ENCODE data around the gene SUCLG2. TPM values are rescaled to one million over a fixed set of nuclear protein-coding genes. Genes with fewer than 3 reads are reported as not detected.

The SUCLG2 gene
- total and polyA plus RNA-seq, 2 of the 4 experiments (the other 2 are of a cell fraction): 26.8 to 34.6 TPM

- TF ChIP-seq USF2 (IDR thresholded peaks at IDR 0.05; ENCODE audit: low read depth, low read length): no peak
Measured at GRCh38 chr3:67418426-67419217, 235.8 kb downstream of the SUCLG2 start (continued).

- H2AK9ac ChIP-seq (replicated peaks; ENCODE audit: low read depth, low read length, poor library complexity): no peak overlapping the region
- POLR2A ChIA-PET (ENCODE audit: unreplicated experiment): no interaction called here
- no peak overlapping the region for H3K27ac ChIP-seq (ENCODE audit: insufficient read depth, low read length)
- no peak overlapping the region for H3K18ac ChIP-seq (ENCODE audit: low read depth, low read length)
- TF ChIP-seq RAD21 (IDR thresholded peaks at IDR 0.05; ENCODE audit: low read length) (no peak), FOS (IDR thresholded peaks at IDR 0.05; ENCODE audit: low read depth, low read length) (0 out of 2 replicates have a peak, but pooled peaks have one; percentile 27), BHLHE40 (IDR thresholded peaks at IDR 0.05; ENCODE audit: low read depth, low read length) (no peak)
- H4K5ac ChIP-seq (ENCODE audit: low read depth, low read length): no peak overlapping the region
- H3K56ac ChIP-seq (ENCODE audit: extremely low read depth, insufficient read depth, low read length): no peak overlapping the region
- BruUV-seq (replicated peaks): no TSS peak
- no peak overlapping the region for H3K4me3 ChIP-seq (ENCODE audit: insufficient read depth, low read depth, low read length)
- no peak overlapping the region for H2BK120ac ChIP-seq (ENCODE audit: low read depth, low read length)
- no peaks in the 10 kb centered on the region for H4K20me1 ChIP-seq (ENCODE audit: insufficient read depth, low read length)
- no peak overlapping the region for H4K8ac ChIP-seq (ENCODE audit: low read depth in 2 of 2, low read length in 2 of 2)
- H3K27me3 ChIP-seq (ENCODE audit: control insufficient read depth, insufficient read depth, low read length): no peaks in the 10 kb centered on the region
- H2BK20ac ChIP-seq (ENCODE audit: low read depth, low read length): no peak overlapping the region
- H2AFZ ChIP-seq (replicated peaks; ENCODE audit: low read length, poor library complexity): no peak overlapping the region
- peaks cover 4% of the 10 kb centered on the region for H3K4me1 ChIP-seq (ENCODE audit: control insufficient read depth, insufficient read depth, low read length)
- no peak overlapping the region for H3K9ac ChIP-seq (ENCODE audit: low read depth, low read length)
- no peak for ATAC-seq (ENCODE audit: low read depth)
- no peaks in the 10 kb centered on the region for H3K9me1 ChIP-seq (ENCODE audit: insufficient read depth, low read length)
- H3K14ac ChIP-seq (replicated peaks; ENCODE audit: low read depth, low read length): no peak overlapping the region
- no peaks in the 10 kb centered on the region for H3K9me3 ChIP-seq (ENCODE audit: control insufficient read depth, insufficient read depth, low read length)
- no peak overlapping the region for H3K23ac ChIP-seq (ENCODE audit: low read depth, low read length)
- H4K91ac ChIP-seq (ENCODE audit: insufficient read depth, low read depth, low read length): no peak overlapping the region
- no peak overlapping the region for H2BK5ac ChIP-seq (ENCODE audit: low read depth, low read length, poor library complexity, severe bottlenecking)
- intact Hi-C loops (cut with micrococcal nuclease) (no loop called here), in situ Hi-C loops (cut with MboI; ENCODE audit: low sequenced_read_pairs) (no loop called here), dilution Hi-C loops (cut with HindIII; ENCODE audit: low sequenced_read_pairs, unreplicated experiment) (no loop called here)
- no peak overlapping the region for H2AK5ac ChIP-seq (ENCODE audit: low read depth, low read length)
- H3K79me1 ChIP-seq (ENCODE audit: low read depth in 1 of 2, low read length in 2 of 2): no peaks in the 10 kb centered on the region; a peak in 1 of 4 replicates
- no peak overlapping the region for H3K4me2 ChIP-seq (ENCODE audit: low read depth, low read length)
- WGBS, 2 experiments (ENCODE audit: extremely low coverage in 2 of 2, insufficient read length in 1 of 2): no CpG with 5 or more reads among the region's 1 CpG
- CTCF ChIA-PET: interaction anchor here (1.0 to 1.2 kb wide), 2 partner anchors 9 to 22 kb away, joined by 3 read pairs; no protein-coding TSS in a partner anchor
- H3K4ac ChIP-seq (ENCODE audit: low read depth, low read length): no peak overlapping the region
- no peak for DNase-seq
- H2BK15ac ChIP-seq (ENCODE audit: low read depth, low read length): no peak overlapping the region
- H3K36me3 ChIP-seq (ENCODE audit: control insufficient read depth, insufficient read depth, low read length): no peaks in the 10 kb centered on the region
Measured at GRCh38 chr3:67416703-67417102, 237.7 kb downstream of the SUCLG2 start.

All from IMR-90 (cell line).